ENCODE data around the gene PCSK7. TPM values are rescaled to one million over a fixed set of nuclear protein-coding genes. Genes with fewer than 3 reads are reported as not detected.

PCSK7 gene
- total RNA-seq, 1 experiment from 2014 or later = 43.6 TPM

DNA sequence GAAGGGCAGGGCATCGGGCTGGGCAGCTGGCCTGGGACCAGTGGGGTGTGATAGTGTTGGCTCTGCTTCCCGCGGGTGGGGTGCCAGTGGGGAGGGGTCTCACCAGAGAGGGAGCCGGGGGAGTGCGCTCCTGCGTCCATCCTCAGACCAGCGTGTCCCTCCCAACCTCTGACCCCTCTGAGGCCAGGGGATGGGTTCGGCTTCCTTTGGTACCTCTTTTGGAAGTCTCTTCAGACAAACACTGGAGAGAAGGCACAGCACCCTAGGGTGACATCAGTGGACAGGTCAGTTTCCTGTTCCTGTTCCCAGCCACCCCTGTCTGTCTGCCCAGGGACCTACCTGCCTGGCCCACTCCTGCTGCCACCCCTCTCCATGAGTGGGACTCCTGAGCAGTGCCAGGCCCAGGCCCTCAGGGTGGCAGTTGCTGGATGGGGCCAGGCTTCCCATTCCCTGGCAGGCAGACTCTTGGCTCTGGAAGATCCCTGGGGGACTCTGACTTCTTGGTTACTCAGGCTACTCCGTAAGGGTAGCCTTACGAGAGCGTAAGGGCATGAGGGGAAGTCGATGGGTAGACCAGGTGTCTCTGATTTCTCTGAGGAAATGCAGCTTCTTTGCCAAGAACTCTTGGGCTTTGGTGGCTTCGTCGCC, 30.1 kb downstream of the PCSK7 start:
- Histone ChIP-seq H3F3A (ENCODE audit: low read length, unreplicated experiment) (no peaks in the 10 kb centered on the region), H3K4me2 (ENCODE audit: low read length) (no peak overlapping the region), H2AFZ (ENCODE audit: low read length) (no peak overlapping the region), H3K9me3 (ENCODE audit: low read length) (no peaks in the 10 kb centered on the region), H4K20me1 (ENCODE audit: low read length) (no peaks in the 10 kb centered on the region), H3K4me1 (ENCODE audit: insufficient read depth, low read length) (peaks cover 5% of the 10 kb centered on the region; the same call in 1 of the 2 replicates), H3K9ac (ENCODE audit: low read length) (no peak overlapping the region), H3K36me3 (ENCODE audit: low read depth, low read length) (peaks cover 4% of the 10 kb centered on the region; the same call in 1 of the 2 replicates), H3K27me3 (ENCODE audit: low read length) (no peaks in the 10 kb centered on the region), H3K9me2 (replicated peaks; ENCODE audit: low read length) (no peaks in the 10 kb centered on the region), H3K79me2 (ENCODE audit: low read length) (no peaks in the 10 kb centered on the region), H3K27ac (ENCODE audit: low read length) (no peak overlapping the region), H3K4me3 (ENCODE audit: low read length) (no peak overlapping the region)
- DNase-seq = no peak
- ATAC-seq = no peak
- ChIA-PET CTCF (no interaction called here), POLR2A (ENCODE audit: unreplicated experiment) (no interaction called here)
- intact Hi-C loops (cut with micrococcal nuclease) = no loop called here
- no TSS peak for BruUV-seq (replicated peaks)
- TF ChIP-seq EZH2phosphoT487 (IDR thresholded peaks at IDR 0.05; ENCODE audit: borderline replicate concordance, low read length) (no peak), EZH2 (IDR thresholded peaks at IDR 0.05; ENCODE audit: low read length, unreplicated experiment) (no peak)

DNA sequence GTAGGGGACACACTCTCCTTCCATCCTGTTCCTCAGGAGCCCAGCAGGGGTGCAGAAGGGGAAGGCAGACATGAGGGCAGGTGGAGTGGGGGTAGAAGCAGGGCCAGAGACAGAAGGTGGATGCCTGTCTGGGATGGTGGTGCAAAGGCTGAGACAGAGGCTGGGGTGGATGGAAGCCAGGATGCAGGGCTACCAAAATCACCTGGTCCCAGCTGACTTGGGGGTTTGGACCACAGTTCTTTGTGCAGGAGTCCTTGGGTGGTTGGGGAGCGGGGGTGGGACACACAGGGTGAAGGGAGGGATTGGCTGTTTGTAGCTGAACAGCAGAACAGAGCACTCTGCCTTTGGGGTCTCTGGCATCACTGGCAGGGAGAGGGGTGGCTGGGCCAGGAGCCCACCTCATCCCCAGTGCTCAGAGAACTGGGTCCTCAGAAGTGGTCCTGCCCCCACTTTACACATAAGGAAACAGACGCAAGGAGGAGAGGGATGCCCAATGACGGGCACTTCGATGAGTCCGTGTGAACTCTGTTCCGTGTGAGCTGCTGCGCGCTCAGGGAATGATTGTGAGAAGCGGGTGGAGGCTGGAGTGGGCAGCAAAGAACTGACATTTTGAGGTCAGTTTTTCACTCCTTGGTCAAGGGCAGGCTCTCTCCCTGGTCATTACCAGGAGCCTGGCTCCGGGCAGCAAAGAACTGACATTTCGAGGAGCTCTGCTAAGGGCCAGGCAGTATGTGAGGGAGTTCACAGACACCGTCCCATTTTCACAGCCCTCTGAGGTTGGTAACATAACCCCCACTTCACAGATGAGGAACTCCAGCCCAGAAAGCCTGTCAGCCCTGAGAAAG, 30.8 kb downstream of the PCSK7 start:
- H3K4me3 ChIP-seq (ENCODE audit: low read length) = no peak overlapping the region
- H3K27ac ChIP-seq (ENCODE audit: low read length) = no peak overlapping the region
- DNase-seq (no peak), ATAC-seq (no peak)
- no peaks in the 10 kb centered on the region for H3K79me2 ChIP-seq (ENCODE audit: low read length)
- intact Hi-C loops (cut with micrococcal nuclease) = no loop called here
- H3F3A ChIP-seq (ENCODE audit: low read length, unreplicated experiment) = no peaks in the 10 kb centered on the region
- POLR2A ChIA-PET (ENCODE audit: unreplicated experiment) = no interaction called here
- peaks cover 5% of the 10 kb centered on the region; the same call in 1 of the 2 replicates for H3K4me1 ChIP-seq (ENCODE audit: insufficient read depth, low read length)
- H4K20me1 ChIP-seq (ENCODE audit: low read length) = no peaks in the 10 kb centered on the region
- no peak overlapping the region for H2AFZ ChIP-seq (ENCODE audit: low read length)
- TF ChIP-seq EZH2 (IDR thresholded peaks at IDR 0.05; ENCODE audit: low read length, unreplicated experiment) = no peak
- TF ChIP-seq EZH2phosphoT487 (IDR thresholded peaks at IDR 0.05; ENCODE audit: borderline replicate concordance, low read length) = no peak
- TF ChIP-seq, protein P1, sequence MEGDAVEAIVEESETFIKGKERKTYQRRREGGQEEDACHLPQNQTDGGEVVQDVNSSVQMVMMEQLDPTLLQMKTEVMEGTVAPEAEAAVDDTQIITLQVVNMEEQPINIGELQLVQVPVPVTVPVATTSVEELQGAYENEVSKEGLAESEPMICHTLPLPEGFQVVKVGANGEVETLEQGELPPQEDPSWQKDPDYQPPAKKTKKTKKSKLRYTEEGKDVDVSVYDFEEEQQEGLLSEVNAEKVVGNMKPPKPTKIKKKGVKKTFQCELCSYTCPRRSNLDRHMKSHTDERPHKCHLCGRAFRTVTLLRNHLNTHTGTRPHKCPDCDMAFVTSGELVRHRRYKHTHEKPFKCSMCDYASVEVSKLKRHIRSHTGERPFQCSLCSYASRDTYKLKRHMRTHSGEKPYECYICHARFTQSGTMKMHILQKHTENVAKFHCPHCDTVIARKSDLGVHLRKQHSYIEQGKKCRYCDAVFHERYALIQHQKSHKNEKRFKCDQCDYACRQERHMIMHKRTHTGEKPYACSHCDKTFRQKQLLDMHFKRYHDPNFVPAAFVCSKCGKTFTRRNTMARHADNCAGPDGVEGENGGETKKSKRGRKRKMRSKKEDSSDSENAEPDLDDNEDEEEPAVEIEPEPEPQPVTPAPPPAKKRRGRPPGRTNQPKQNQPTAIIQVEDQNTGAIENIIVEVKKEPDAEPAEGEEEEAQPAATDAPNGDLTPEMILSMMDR (conservative IDR thresholded peaks at IDR 0.05; ENCODE audit: low read depth, low read length) = no peak
- no peak overlapping the region for H3K9ac ChIP-seq (ENCODE audit: low read length)
- CTCF ChIA-PET = no interaction called here
- H3K27me3 ChIP-seq (ENCODE audit: low read length) = no peaks in the 10 kb centered on the region
- BruUV-seq (replicated peaks) = no TSS peak
- H3K9me3 ChIP-seq (ENCODE audit: low read length) = no peaks in the 10 kb centered on the region
- H3K36me3 ChIP-seq (ENCODE audit: low read depth, low read length) = peaks cover 4% of the 10 kb centered on the region; the same call in 1 of the 2 replicates
- H3K9me2 ChIP-seq (replicated peaks; ENCODE audit: low read length) = no peaks in the 10 kb centered on the region
- H3K4me2 ChIP-seq (ENCODE audit: low read length) = no peak overlapping the region

DNA sequence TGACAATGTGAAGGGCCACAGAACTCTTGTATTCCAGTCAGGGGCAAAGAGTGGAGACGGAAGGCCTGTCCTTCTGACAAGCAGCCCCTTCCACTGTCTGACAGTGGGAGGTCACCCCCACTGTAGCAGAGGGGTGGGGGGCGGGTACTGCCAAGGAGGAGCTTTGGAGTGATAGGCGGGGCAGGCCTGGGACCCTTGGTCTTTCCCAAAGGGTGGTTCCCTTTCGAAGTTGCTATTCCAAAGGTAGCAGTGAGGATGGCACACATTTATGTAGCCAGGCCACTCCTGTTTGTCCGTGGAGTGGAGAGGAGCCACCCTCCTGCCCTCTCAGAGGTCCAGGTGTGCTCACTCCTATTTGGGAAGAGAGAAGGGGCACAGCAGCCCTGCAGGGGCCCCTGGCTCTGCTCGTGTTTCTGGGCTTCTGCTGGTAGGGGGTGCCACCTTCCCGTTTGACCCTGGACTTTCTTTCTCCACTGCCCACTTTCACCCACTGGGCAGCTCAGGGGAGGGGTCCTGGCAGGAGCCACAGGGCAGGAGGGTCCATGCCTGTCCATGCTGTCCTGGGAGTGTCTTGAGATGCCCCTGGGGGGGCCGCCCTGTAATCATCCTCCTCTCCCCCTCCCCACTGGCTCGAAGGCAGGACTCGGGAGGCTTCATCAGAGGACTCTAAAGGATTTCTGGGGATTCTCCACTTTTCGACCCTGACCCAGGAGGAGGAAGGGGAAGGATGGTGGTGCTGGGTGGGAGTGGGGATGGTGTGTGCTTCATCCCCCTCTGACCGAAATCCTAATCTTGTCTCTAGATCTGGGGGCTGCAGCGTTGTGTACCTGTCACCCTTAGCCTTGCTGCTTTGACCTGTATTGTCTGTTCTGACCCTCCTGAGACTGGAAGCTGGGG, 31.7 kb downstream of the PCSK7 start:
- DNase-seq = no peak
- ChIA-PET POLR2A (ENCODE audit: unreplicated experiment) (no interaction called here), CTCF (no interaction called here)
- no peaks in the 10 kb centered on the region for H4K20me1 ChIP-seq (ENCODE audit: low read length)
- no peaks in the 10 kb centered on the region for H3K9me2 ChIP-seq (replicated peaks; ENCODE audit: low read length)
- no peak overlapping the region for H3K4me3 ChIP-seq (ENCODE audit: low read length)
- no peak for ATAC-seq
- no peaks in the 10 kb centered on the region for H3K79me2 ChIP-seq (ENCODE audit: low read length)
- H3K27ac ChIP-seq (ENCODE audit: low read length) = no peak overlapping the region
- H3K4me1 ChIP-seq (ENCODE audit: insufficient read depth, low read length) = peaks cover 5% of the 10 kb centered on the region; the same call in 1 of the 2 replicates
- intact Hi-C loops (cut with micrococcal nuclease) = no loop called here
- H3K9me3 ChIP-seq (ENCODE audit: low read length) = no peaks in the 10 kb centered on the region
- no peak overlapping the region for H3K4me2 ChIP-seq (ENCODE audit: low read length)
- no peak overlapping the region for H2AFZ ChIP-seq (ENCODE audit: low read length)
- H3F3A ChIP-seq (ENCODE audit: low read length, unreplicated experiment) = no peaks in the 10 kb centered on the region
- H3K27me3 ChIP-seq (ENCODE audit: low read length) = no peaks in the 10 kb centered on the region
- peaks cover under 1% of the 10 kb centered on the region; the same call in 1 of the 2 replicates for H3K36me3 ChIP-seq (ENCODE audit: low read depth, low read length)
- TF ChIP-seq EZH2phosphoT487 (IDR thresholded peaks at IDR 0.05; ENCODE audit: borderline replicate concordance, low read length) (no peak), EZH2 (IDR thresholded peaks at IDR 0.05; ENCODE audit: low read length, unreplicated experiment) (no peak)
- TF ChIP-seq, protein P1 (conservative IDR thresholded peaks at IDR 0.05; ENCODE audit: low read depth, low read length) = no peak
- BruUV-seq (replicated peaks) = no TSS peak
- H3K9ac ChIP-seq (ENCODE audit: low read length) = no peak overlapping the region
